BLaER1 treated with 17β-estradiol and CSF1 and Interleukin-3, amounts not matched to agents 10 nM and 100 nM (cell line): ENCODE results near the gene ARHGAP15.

Experiments
- H3K27ac ChIP-seq, 11 experiments: shearing (Covaris generic); formaldehyde crosslinking; 2 replicates each; pipeline ENCODE4 v1.8.1; 2022
- H3K27me3 ChIP-seq, 11 experiments: shearing (Covaris generic); formaldehyde crosslinking; 2 replicates each; pipeline ENCODE4 v1.8.1; 2022
- H3K36me3 ChIP-seq, 11 experiments: shearing (Covaris generic); formaldehyde crosslinking; 2 replicates each; pipeline ENCODE4 v1.8.1; 2022
- H3K4me1 ChIP-seq, 10 experiments: shearing (Covaris generic); formaldehyde crosslinking; 2 replicates each; pipeline ENCODE4 v1.8.1; 2022
- H3K4me2 ChIP-seq, 11 experiments: shearing (Covaris generic); formaldehyde crosslinking; 2 replicates each; pipeline ENCODE4 v1.8.1; 2022
- H3K4me3 ChIP-seq, 10 experiments: shearing (Covaris generic); formaldehyde crosslinking; 2 replicates each; pipeline ENCODE4 v1.8.1; 2022
- H3K9ac ChIP-seq, 11 experiments: shearing (Covaris generic); formaldehyde crosslinking; 2 replicates each; pipeline ENCODE4 v1.8.1; 2022
- H3K9me3 ChIP-seq, 11 experiments: shearing (Covaris generic); formaldehyde crosslinking; replicated peaks in 1 of 11; 2 replicates each; pipeline ENCODE4 v1.8.1; 2022
- H4K20me1 ChIP-seq, 11 experiments: shearing (Covaris generic); formaldehyde crosslinking; 2 replicates each; pipeline ENCODE4 v1.8.1; 2022
- Cebpa-rat ChIP-seq, 11 experiments: shearing (Covaris generic); IDR thresholded peaks; 2 replicates each; pipeline ENCODE4 v1.8.1; 2022

Gene ARHGAP15

DNA sequence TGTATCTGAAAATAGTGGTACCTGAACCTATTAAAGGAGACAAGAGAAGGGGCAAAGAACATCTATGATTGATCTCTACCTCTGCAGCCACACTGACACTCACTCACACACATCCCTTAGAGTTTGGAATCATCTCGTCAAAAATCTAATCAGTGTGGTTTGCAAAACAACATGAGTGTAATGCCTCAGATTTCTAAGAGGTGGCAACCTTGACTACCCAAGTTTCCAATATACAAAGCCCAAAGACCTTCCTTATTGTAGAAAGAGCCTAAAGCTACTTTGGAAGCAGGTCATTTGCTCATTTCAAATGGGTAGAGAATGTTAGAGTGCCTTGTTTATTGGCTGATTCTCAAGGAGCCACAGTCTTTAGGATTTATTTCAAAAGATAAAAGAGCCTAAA, 444.9 kb downstream of the ARHGAP15 start:
- H4K20me1 ChIP-seq: no peaks in the 10 kb centered on the region
- no peaks in the 10 kb centered on the region for H3K9me3 ChIP-seq
- H3K9ac ChIP-seq: no peak overlapping the region
- peaks cover 0 to 22% (median 0%) of the 10 kb centered on the region in 11 experiments; a peak in 3 of 22 replicates for H3K36me3 ChIP-seq
- H3K27me3 ChIP-seq: no peaks in the 10 kb centered on the region
- no peak overlapping the region for H3K27ac ChIP-seq
- TF ChIP-seq Cebpa-rat (IDR thresholded peaks at IDR 0.05): no peak
- H3K4me1 ChIP-seq: no peaks in the 10 kb centered on the region
- no peak overlapping the region for H3K4me3 ChIP-seq
- no peak overlapping the region for H3K4me2 ChIP-seq

DNA sequence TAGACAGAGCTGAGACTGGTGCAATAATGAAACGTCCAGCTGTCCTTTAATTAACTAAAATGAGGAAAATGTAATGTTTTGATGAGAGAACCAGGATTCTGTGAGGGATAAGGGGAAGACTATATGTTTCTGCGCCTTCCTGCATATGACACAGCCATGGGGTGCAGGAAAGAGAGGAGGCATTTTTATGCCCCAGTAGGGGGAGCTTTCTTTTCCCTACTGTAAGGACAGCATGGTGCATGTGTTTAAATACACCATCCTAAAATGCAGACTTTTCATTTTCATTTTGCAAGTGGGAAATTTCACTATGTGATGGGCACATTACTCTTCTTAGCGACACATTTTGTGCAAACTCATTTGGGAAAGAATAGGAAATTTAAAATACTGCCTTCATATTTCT, 446.1 kb downstream of the ARHGAP15 start:
- Histone ChIP-seq H3K9me3 (no peaks in the 10 kb centered on the region), H3K4me1 (no peaks in the 10 kb centered on the region), H3K36me3 (peaks cover 0 to 21% (median 0%) of the 10 kb centered on the region in 11 experiments; a peak in 3 of 22 replicates), H3K4me2 (no peak overlapping the region), H3K4me3 (no peak overlapping the region), H4K20me1 (no peaks in the 10 kb centered on the region), H3K27me3 (no peaks in the 10 kb centered on the region), H3K9ac (no peak overlapping the region), H3K27ac (no peak overlapping the region)
- no peak for TF ChIP-seq Cebpa-rat (IDR thresholded peaks at IDR 0.05)

DNA sequence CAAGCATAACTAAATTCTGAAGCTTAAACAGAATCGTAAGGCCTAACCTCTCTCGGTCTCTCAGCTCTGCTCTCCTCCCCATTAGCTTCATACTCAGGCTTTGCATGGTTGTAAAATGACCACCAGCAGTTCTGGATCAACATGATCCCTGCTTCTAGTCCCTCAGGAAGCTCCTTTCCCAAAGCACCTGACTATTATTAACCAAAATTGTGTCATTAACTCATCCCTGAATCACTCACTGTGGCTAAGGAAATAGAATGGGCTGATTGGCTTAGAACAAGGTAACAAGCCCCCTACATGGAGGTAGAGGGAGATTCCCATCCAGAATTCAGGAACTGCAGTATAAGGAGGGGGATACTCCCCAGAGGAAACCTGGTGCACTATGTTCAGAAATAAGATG, 448.3 kb downstream of the ARHGAP15 start:
- Histone ChIP-seq H3K4me1 (peaks cover 0 to 13% (median 8%) of the 10 kb centered on the region in 10 experiments; a peak in 13 of 20 replicates), H3K4me3 (no peak overlapping the region), H3K36me3 (peaks cover 0 to 9% (median 0%) of the 10 kb centered on the region in 11 experiments; a peak in 2 of 22 replicates), H3K4me2 (no peak overlapping the region), H4K20me1 (no peaks in the 10 kb centered on the region), H3K27me3 (no peaks in the 10 kb centered on the region), H3K9ac (no peak overlapping the region), H3K9me3 (no peaks in the 10 kb centered on the region), H3K27ac (no peak overlapping the region)
- TF ChIP-seq Cebpa-rat (IDR thresholded peaks at IDR 0.05): no peak

DNA sequence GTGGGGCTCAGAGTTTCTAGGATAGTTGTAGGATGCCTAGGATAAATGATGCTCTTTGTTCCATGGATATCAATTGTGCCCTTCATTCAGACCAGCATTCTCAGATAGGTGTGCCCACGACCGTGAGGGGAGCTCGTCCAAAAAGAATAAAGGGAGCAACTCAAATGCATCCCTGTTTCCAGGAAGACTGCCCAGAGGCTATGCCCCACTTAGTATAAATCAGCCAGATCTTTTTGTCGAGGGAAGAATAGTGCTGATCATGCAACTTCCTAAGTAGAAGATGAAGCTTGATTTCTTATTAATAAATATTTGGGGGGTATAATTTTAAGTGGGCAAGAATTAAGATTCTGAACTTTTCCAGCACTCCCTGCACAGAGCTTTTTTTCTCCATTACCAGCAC, 450.2 kb downstream of the ARHGAP15 start:
- no peak overlapping the region for H3K27ac ChIP-seq

DNA sequence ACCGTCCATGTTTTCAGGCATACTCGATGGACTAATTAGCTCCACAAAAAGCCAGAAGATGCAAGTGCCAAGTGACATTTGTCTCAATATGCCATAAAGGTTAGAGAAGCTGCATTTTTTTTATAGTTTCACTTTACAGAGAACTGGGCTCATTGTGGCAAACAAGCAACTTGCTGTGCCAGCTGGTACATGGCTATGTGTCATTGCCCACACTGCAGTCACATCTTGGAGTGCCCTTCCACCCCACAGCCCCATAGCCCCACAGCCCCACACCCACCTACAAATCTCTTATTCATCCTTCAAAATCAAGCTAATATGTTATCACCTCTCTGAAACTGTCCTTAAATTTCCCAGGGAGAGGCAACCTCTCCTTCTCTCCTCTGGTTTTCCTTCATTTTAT, 451.9 kb downstream of the ARHGAP15 start:
- H4K20me1 ChIP-seq: no peaks in the 10 kb centered on the region

More for the DNA sequence above, 450.2 kb downstream of the ARHGAP15 start:
- no peak overlapping the region for H3K4me2 ChIP-seq
- TF ChIP-seq Cebpa-rat (IDR thresholded peaks at IDR 0.05): no peak
- H3K4me3 ChIP-seq: no peak overlapping the region
- H3K9ac ChIP-seq: no peak overlapping the region
- no peaks in the 10 kb centered on the region for H3K9me3 ChIP-seq
- H4K20me1 ChIP-seq: no peaks in the 10 kb centered on the region
- no peaks in the 10 kb centered on the region for H3K27me3 ChIP-seq
- H3K36me3 ChIP-seq: peaks cover 0 to 14% (median 0%) of the 10 kb centered on the region in 11 experiments; a peak in 2 of 22 replicates
- peaks cover 0 to 13% (median 8%) of the 10 kb centered on the region in 10 experiments; a peak in 13 of 20 replicates for H3K4me1 ChIP-seq

DNA sequence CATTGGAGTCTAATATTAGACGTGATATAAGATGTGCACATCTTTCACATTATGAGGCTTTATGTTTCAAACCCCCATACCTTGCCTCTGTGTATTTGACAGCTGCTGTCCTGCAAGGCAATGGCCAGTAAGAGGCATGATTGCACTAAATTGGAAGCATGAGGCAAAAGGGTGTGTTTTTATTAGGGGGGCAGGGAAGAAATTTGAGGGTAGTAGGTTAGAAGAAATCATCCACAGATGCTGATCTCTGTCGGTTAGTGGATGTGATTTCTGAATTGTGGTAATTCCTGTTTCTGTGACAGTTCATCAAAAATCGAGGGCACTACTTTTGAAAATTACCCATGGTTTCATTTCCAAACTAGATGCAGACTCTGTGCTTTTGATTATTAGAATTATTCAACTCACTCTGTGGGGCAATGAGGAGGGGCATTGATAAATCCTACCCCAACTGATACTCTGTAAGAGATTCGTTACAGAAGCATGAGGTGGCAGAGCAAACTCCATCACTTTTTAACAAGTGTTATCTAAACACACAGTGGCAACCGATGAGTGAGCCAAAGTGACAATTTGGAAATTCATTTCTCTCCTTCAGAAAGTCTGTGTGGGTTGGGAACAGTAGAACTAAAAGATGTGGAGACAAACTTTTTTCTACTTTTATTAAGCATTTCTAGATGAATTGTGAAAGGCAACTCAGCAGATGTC, 453.0 kb downstream of the ARHGAP15 start:
- H4K20me1 ChIP-seq: no peaks in the 10 kb centered on the region
- H3K27ac ChIP-seq: no peak overlapping the region

More for the DNA sequence above, 451.9 kb downstream of the ARHGAP15 start:
- Histone ChIP-seq H3K36me3 (peaks cover 0 to 19% (median 0%) of the 10 kb centered on the region in 11 experiments; a peak in 2 of 22 replicates), H3K9ac (no peak overlapping the region), H3K4me2 (peak overlapping the region in 4 of 11 experiments; percentile 12 to 50 (median 18); a peak in 4 of 22 replicates), H3K4me3 (no peak overlapping the region), H3K27ac (no peak overlapping the region), H3K9me3 (no peaks in the 10 kb centered on the region; a peak in 1 of 22 replicates), H3K4me1 (peaks cover 0 to 13% (median 8%) of the 10 kb centered on the region in 10 experiments; a peak in 13 of 20 replicates), H3K27me3 (no peaks in the 10 kb centered on the region)
- TF ChIP-seq Cebpa-rat (IDR thresholded peaks at IDR 0.05): no peak

DNA sequence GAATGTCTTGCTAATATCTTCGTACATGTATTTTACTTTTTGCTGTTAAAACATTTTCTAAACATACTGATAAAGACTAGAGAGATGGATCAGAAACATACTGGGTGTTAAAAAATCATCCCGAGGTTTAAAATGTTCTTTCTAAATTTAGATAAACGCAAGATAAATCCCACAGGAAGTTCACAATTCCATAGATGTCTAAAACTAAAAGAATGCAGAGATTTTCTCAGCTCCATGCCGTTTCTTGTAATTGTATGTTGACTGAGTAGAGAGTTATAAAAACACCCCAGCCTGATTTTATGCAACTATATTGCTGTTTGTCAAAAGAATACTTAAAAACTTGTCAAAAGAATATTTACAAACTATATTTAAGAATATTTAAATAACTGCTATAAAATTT, 455.7 kb downstream of the ARHGAP15 start:
- H3K9ac ChIP-seq: no peak overlapping the region
- H3K27ac ChIP-seq: no peak overlapping the region
- no peaks in the 10 kb centered on the region; a peak in 1 of 22 replicates for H3K9me3 ChIP-seq
- H3K4me1 ChIP-seq: peaks cover 0 to 34% (median 9%) of the 10 kb centered on the region in 10 experiments; a peak in 14 of 20 replicates
- no peaks in the 10 kb centered on the region for H3K27me3 ChIP-seq
- TF ChIP-seq Cebpa-rat (IDR thresholded peaks at IDR 0.05): no peak
- H3K36me3 ChIP-seq: peaks cover 0 to 17% (median 0%) of the 10 kb centered on the region in 11 experiments; a peak in 2 of 22 replicates
- no peaks in the 10 kb centered on the region for H4K20me1 ChIP-seq
- H3K4me3 ChIP-seq: no peak overlapping the region
- no peak overlapping the region for H3K4me2 ChIP-seq

More for the DNA sequence above, 453.0 kb downstream of the ARHGAP15 start:
- Histone ChIP-seq H3K9ac (no peak overlapping the region), H3K4me2 (peak overlapping the region in 5 of 11 experiments; percentile 2 to 50 (median 12); a peak in 3 of 22 replicates), H3K4me3 (no peak overlapping the region), H3K27me3 (no peaks in the 10 kb centered on the region), H3K9me3 (no peaks in the 10 kb centered on the region; a peak in 1 of 22 replicates), H3K4me1 (peaks cover 0 to 18% (median 9%) of the 10 kb centered on the region in 10 experiments; a peak in 14 of 20 replicates), H3K36me3 (peaks cover 0 to 15% (median 0%) of the 10 kb centered on the region in 11 experiments; a peak in 1 of 22 replicates)
- TF ChIP-seq Cebpa-rat (IDR thresholded peaks at IDR 0.05): no peak

DNA sequence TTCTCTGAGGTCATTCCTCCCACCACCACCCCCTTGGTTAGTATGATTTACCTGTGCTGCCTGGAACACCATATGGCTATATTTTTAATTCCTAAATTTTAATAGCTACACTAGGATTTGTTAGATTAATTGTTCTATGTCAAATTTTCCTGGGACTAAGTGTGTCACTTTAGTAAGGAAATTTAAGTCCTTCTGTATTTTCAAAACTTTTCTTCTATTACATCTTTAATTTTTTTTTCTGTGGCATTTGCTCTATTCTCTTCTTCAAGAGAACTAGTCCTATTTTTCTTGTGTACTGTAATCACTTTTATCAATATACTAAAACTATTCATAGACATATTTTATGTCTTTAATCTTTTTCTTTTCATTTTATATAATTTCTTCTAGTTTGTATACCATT, 456.9 kb downstream of the ARHGAP15 start:
- H3K27me3 ChIP-seq: no peaks in the 10 kb centered on the region
- H3K27ac ChIP-seq: no peak overlapping the region
- H3K4me3 ChIP-seq: no peak overlapping the region
- peaks cover 0 to 30% (median 9%) of the 10 kb centered on the region in 10 experiments; a peak in 14 of 20 replicates for H3K4me1 ChIP-seq
- no peak for TF ChIP-seq Cebpa-rat (IDR thresholded peaks at IDR 0.05)
- H4K20me1 ChIP-seq: no peaks in the 10 kb centered on the region
- peaks cover 0 to 17% (median 0%) of the 10 kb centered on the region in 11 experiments; a peak in 2 of 22 replicates for H3K36me3 ChIP-seq
- H3K9ac ChIP-seq: no peak overlapping the region
- H3K9me3 ChIP-seq: no peaks in the 10 kb centered on the region; a peak in 1 of 22 replicates
- H3K4me2 ChIP-seq: no peak overlapping the region

DNA sequence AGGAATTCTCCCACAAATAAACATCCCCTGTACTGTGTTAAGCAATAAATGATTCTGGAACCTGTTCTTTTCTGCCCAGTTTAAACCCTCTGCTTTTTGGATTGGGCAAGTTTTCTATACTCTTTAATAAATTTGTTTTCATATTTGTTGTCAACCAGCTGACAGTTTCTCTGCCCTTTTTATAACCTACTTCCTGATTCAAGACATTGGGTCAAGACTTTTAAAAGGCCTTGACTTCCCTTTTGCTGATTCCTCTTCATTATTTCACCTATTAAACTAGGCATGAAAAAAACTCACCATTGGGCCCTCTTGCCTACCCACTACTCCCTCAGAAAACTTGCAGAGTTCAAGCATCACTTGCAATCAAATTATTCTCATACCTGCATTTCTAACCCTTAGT, 459.5 kb downstream of the ARHGAP15 start:
- H3K27ac ChIP-seq: no peak overlapping the region; a peak in 1 of 22 replicates
- H4K20me1 ChIP-seq: no peaks in the 10 kb centered on the region
- H3K4me1 ChIP-seq: peaks cover 0 to 22% (median 0%) of the 10 kb centered on the region in 10 experiments; a peak in 5 of 20 replicates
- H3K27me3 ChIP-seq: no peaks in the 10 kb centered on the region
- H3K9ac ChIP-seq: peak overlapping the region in 1 of 11 experiments; percentile 48; a peak in 1 of 22 replicates
- no peak for TF ChIP-seq Cebpa-rat (IDR thresholded peaks at IDR 0.05)
- peak overlapping the region in 2 of 11 experiments; percentile 34 to 67; a peak in 3 of 22 replicates for H3K4me2 ChIP-seq
- no peaks in the 10 kb centered on the region; a peak in 1 of 22 replicates for H3K9me3 ChIP-seq
- peaks cover 0 to 26% (median 0%) of the 10 kb centered on the region in 11 experiments; a peak in 3 of 22 replicates for H3K36me3 ChIP-seq
- H3K4me3 ChIP-seq: no peak overlapping the region
